Right lung (tissue), 5 donors: ENCODE data around the gene MMS19. TPM values are rescaled to one million over a fixed set of nuclear protein-coding genes. Genes with fewer than 3 reads are reported as not detected.
"Not testable (repeated sequence)": the region's sequence is repeated elsewhere in the genome, so short reads cannot be mapped to it uniquely, and the experiment has no call there.

Source experiments
- DNase-seq, 2 donors: peaks; one replicate each; pipeline ENCODE4 v3.0.0-alpha.2; 2013
- polyA plus RNA-seq, 5 donors: library from polyadenylated mRNA; unstranded; fragments of 120-200 nt; gene quantifications; one replicate each; pipeline versions ENCODE4 v1.2.1 to v1.2.3, GENCODE V29; 2013; ENCODE audit warnings: inconsistent platforms in 1 of 5, low replicate concordance in 1 of 5; ENCODE audit not compliant: insufficient read length in 5 of 5, insufficient read depth in 1 of 5

The MMS19 gene
- polyA plus RNA-seq, 5 donors = 89.7 to 100 (median 92.1) TPM

GRCh38 chr10:97531401-97531986 lies 33.3 kb upstream of the MMS19 start:
- no peak for DNase-seq

- DNase-seq = no peak
Measured at GRCh38 chr10:97529685-97530465, 31.7 kb upstream of the MMS19 start.

DNA sequence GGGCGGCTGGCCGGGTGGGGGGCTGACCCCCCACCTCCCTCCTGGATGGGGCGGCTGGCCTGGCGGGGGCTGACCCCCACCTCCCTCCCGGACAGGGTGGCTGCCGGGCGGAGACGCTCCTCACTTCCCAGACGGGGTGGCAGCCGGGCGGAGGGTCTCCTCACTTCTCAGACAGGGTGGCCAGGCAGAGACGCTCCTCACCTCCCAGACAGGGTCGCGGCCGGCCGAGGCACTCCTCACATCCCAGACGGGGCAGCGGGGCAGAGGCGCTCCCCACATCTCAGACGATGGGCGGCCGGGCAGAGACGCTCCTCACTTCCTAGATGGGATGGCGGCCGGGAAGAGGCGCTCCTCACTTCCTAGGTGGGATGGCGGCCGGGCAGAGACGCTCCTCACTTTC lies 30.7 kb upstream of the MMS19 start:
- not testable (repeated sequence) for DNase-seq

DNA sequence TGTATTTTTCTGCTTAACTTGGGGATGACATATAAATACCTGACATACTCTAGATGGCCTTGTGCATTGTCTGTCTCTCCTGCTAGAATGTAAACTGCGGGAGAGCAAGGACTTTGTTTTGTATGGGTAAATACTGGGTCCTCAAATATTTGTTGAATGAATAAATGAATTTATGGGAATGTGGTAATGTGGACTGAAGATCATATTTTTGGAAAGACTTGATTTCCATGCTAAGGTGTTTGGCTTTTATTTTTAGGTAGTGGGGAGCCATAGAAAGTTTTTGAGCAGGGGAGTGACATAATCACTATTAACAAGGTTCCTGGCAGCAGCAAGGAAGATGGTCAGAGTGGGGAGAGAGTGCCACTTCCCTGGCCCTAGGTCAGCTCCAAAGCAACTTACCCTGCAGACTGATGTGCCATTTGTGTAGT lies 27.5 kb upstream of the MMS19 start:
- no peak for DNase-seq

DNA sequence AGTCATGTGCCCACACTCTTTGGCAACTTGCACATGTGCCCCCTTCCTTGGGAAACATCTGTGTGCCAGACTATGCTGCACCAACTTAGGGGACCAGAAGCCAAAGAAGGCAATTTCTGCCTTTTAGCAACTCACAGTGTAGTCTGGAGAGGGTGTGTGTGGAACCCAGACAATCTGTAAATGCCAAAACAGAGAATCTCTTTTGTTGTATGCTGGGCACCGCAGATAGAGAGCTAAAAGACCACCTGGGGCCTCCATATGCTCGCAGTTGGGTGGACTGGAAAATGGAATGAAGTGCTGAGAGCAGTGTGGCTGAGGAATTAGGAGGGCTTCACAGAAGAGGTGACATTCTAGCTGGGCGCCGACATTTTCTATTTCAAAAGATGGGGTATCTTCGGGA lies 26.9 kb upstream of the MMS19 start:
- no peak for DNase-seq

- no peak for DNase-seq
Measured at GRCh38 chr10:97522937-97523336, 24.7 kb upstream of the MMS19 start.

DNA sequence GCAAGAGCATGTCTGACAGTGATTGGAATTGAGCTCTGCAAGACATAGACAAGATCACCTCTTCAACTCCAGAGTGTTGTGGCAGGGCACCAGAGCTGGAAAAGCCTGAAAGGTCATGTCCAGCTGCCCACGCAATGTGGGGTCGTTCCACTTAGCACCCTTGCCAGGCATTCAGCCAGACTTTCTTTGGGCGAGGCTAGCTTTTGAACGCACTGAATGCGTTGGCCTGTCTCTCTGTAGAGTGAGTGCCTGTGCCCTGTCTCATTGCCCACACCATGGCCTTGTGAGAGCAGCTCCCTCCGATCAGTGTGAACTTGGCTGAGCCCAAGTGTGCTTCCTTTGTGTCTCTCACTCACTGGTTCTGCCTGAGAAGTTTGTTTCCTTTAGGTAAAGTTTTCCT lies 23.8 kb upstream of the MMS19 start:
- no peak for DNase-seq

DNA sequence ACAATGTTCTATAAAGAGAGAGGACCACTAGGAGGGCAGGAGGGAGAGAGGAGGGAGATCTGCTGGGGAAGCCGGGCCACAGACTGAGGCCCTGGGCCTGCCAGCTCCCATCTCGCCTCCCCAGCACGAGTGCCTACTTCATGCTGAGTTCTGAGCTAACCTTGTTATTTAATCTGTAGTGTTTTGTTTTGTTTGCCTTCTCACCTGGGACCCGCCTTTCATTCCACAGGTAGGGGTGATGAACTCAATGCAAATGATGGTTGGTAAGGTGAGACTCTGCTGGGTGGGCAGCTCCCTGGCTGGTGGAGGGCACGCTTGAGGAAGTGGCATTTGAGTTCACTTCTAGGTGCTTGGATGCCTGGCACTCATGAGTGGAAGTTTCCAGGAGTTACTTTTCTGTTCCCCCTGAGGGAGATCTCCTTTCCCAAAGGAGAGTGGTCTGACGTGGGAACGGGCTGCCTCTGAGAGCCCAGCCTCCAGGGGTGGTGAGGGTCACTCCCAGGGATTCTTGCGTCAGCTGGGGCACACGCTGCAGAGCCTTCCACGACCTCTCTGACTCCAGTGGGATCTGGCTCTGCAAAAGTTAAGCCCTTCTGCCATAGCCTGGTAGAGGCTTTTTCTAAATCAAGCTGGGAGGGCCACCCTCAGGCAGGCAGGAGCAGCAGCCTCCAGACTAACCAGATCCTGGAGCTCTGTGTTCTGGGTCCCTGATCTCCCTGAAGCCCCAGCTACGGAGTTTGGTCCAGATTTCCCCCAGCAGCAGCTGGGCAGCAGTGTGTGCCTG lies 22.9 kb upstream of the MMS19 start:
- no peak for DNase-seq

GRCh38 chr10:97520520-97520919 lies 22.3 kb upstream of the MMS19 start:
- no peak for DNase-seq

- no peak for DNase-seq
Measured at GRCh38 chr10:97519342-97519741, 21.1 kb upstream of the MMS19 start.

DNA sequence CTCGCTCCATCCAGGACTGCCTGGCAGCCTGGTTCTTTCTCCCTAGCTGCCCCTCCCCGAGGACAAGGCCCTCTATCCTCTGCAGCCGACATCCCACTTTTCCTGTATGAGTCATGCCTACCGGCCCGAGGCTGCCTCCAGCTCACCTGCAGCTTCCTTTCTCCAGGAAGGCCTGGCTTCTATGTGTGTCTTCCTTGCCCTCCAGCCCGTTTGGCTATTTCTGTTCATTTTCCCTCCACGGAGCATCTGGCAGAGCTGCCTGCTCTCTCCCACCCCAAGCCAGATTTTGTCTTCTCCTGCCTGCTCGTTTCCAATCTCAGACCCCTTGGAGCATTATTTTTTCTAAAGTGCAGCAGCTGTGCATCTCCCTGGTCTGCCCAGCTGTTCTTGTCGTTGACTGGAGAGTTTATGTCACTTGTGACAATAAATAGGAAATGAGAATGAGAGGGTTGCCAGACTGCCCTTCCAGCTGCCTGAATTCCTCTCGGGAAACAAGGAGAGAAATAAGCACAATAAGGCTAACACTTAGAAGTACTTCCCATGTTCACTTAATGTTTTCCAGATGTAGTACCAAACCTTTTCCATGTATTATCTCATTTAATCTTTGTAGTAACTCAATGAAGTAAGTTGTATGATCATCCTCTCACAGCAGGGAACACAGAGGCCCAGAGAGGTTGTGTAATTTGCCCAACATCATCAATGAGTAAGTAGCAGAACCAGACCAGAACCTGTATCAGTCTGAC lies 20.2 kb upstream of the MMS19 start:
- DNase-seq = no peak

DNA sequence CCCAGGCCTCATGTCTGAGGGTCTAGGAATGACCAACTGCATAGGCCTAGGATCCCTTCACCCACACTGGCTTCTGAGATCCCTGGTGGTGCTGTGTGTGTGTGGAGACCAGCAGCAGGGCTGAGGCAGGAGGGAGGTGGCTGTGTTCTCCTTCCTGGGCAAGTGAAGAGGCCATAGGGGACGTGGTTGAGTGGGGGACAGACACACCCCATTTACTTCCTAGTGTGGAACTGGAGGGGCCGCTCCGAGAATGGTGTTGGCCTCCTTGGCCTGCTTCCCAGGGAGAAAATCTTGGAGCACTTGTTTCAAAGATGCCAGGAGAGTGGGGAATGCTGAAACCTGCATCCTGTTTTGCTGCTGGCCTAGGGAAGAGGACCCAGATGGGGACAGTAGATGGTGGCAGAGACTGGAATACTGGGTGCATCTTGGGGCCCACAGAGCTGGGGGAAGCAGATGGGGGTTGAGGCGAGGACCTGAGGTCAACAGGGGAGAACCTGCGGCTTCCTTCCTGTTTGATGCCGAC lies 19.6 kb upstream of the MMS19 start:
- no peak for DNase-seq

DNA sequence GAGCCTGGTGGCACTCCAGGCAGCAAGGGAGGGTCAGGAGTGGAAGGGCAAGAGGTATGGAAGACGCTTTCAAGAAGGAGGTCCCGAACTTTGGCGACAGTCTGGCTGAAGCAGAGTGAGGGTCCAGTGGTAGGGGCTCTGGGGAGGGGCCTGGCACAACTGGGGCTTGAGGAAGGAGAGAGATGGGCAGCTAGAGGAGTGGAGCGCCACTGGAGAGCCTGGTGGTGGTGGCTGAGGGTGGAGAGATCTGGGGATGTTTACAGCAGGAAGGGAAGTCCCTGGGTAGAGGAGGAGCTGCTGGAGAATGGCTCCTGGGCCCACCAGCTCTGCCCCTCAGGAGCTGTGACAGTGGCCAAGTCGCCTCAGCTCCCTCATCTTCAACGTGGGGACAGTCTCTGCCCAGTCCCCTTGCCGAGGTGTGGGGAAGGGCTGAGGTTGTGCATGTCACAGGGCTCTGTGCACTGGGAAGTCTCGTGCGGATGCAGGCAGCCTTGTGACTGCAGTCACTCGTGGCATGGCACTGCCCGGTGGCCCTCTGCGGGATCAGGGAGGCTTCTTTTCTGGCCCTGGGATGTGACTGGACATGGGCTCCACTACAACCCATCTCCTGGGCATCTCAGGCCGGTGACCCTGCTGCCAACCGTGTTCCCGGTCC lies 19.0 kb upstream of the MMS19 start:
- DNase-seq = no peak

DNA sequence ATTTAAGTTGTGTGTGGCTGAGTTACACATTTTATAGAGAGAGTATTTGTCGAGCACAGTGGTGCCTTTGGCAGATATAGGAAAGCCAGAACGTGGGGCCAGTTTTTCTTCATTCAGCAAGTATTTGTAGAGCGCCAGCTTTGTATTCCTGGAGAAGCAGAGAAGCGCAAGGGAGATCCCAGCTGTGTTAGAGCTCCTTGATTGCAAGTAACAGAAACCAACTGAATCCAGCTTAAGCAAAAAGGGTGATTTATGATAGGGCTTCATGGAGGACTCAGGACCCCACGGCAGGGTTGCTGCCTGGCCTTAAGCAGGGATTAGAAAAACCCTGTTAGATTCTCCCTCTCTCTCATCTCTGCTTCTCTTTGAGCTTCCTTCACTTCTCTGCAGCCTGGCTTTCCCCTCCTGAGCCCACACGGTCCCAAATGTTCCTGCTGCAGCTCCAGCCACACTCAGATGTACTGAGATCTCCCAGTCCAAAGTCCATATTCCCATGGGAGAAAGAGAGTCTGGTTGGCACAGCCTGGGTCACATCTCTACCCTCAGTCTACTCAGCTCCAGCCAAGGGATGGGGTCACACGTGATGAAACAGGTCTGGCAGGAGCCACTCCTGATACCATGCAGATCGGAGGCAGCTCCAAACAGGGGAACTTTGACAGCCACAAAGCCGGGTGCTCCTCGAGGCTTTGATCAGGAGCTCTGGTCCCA lies 17.2 kb upstream of the MMS19 start:
- no peak for DNase-seq

- DNase-seq = no peak
Measured at GRCh38 chr10:97514344-97514743, 16.1 kb upstream of the MMS19 start.

GRCh38 chr10:97512993-97513392 lies 14.8 kb upstream of the MMS19 start:
- DNase-seq = no peak

DNA sequence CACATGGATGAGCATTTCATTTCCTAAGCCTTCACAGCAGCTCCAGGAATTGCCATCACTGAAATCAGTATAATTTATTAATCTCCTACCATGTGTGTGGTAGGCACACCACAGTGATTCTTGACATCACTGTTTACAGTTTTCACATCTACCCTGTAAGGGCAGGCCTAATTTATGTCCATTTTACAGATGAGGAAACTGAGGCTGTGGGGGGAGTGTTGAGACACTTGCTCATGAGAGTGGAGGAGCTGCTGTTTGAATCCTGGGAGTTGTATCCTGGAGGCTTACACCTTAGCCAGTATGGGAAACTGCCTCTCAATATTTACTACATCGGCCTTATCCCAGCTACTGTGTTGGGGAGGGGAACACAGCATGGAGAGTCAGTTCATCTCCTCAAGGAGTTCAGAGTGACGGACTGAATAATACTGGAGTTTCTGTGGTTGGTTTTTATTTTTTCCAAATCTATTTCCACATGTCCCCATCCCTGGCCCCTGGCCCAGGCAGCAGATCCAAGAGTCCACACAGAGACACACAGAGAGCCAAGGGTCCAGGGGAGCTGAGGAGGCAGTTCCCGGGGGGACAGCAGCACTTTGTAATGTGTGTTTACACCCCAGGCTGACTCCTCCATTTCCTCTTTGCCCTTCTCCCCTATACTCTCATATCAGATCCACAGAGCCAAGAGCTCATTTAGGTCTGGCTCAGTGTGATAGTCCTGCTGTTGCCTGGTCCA lies 13.7 kb upstream of the MMS19 start:
- DNase-seq = no peak

GRCh38 chr10:97510686-97511085 lies 12.5 kb upstream of the MMS19 start:
- no peak for DNase-seq

- DNase-seq = no peak
Measured at GRCh38 chr10:97509120-97509680, 11.0 kb upstream of the MMS19 start.

GRCh38 chr10:97508342-97508741 lies 10.1 kb upstream of the MMS19 start:
- DNase-seq = no peak
